Psoas muscle (tissue), 8 donors: ENCODE results near the gene PLA2G4B. TPM values are rescaled to one million over a fixed set of nuclear protein-coding genes. Genes with fewer than 3 reads are reported as not detected.

Experiments
- ATAC-seq, 4 donors: fragments of 200-7000 bp; cut with Tn5 transposase; one replicate each; pipeline ENCODE4 v1.9.1; 2020; ENCODE audit warnings: moderate library complexity in 3 of 4, mild to moderate bottlenecking in 2 of 4
- DNase-seq, 2 donors: peaks; one replicate each; pipeline ENCODE4 v3.0.0-alpha.2; 2020
- H3K27ac ChIP-seq: fragments of 200-600 bp; one replicate; pipeline ENCODE4 v1.8.0; 2022
- H3K27me3 ChIP-seq, 3 donors: fragments of 200-600 bp in 1 of 3; one replicate each; pipeline versions ENCODE4 v1.6.1 to v1.8.0; 2013 to 2022; ENCODE audit warnings: low read length in 2 of 3, mild to moderate bottlenecking in 2 of 3, moderate library complexity in 1 of 3; ENCODE audit not compliant: insufficient read depth in 3 of 3
- H3K36me3 ChIP-seq, 2 donors: fragments of 200-600 bp in 1 of 2; one replicate each; pipeline versions ENCODE4 v1.6.1 to v1.8.0; 2013 to 2022; ENCODE audit warnings: low read depth in 1 of 2, mild to moderate bottlenecking in 1 of 2, moderate library complexity in 1 of 2; ENCODE audit not compliant: insufficient read depth in 1 of 2
- H3K4me1 ChIP-seq: fragments of 200-600 bp; one replicate; pipeline ENCODE4 v1.8.0; 2022
- H3K4me3 ChIP-seq: fragments of 200-600 bp; one replicate; pipeline ENCODE4 v1.8.0; 2022; ENCODE audit warnings: mild to moderate bottlenecking
- H3K9me3 ChIP-seq: fragments of 200-600 bp; one replicate; pipeline ENCODE4 v1.8.0; 2022
- WGBS, 3 donors: extraction: QIAGEN DNeasy Blood & Tissue Kit; methylation state at CpG; one replicate each; pipeline versions ENCODE4 v1.1.6 to v1.1.7; 2013; 5-methylcytosine and 5-hydroxymethylcytosine counted together
- intact Hi-C, 2 donors: fragments of 100-400 bp; cut with DNase I; formaldehyde crosslinking; loops; one replicate each; pipeline versions ENCODE4 v1.11.0 to v1.14.2; 2022
- polyA plus RNA-seq, 3 donors: library from polyadenylated mRNA; stranded (reverse); fragments of 200-250 nt; gene quantifications; one replicate each; pipeline ENCODE4 v1.2.3, GENCODE V29; 2013
- total RNA-seq, 4 donors: library from RNA; stranded (reverse); fragmentation: NEBNext Ultra II Directional in 2 of 4; extraction: Animal tissue kit (Norgen Biotek cat#: 25700) in 2 of 4; gene quantifications; one replicate each; pipeline versions ENCODE4 v1.2.1 to v1.2.4, GENCODE V29; 2021 to 2023
- TF ChIP-seq, protein P1 (sequence below): fragments of 200-600 bp; IDR thresholded peaks from one replicate; pipeline ENCODE4 v1.8.0; 2022; ENCODE audit warnings: antibody characterized with exemption
- donor health status: healthy with polysubstance abuse.
- donor health status: DM: no; HTN: no; CAD: no; lungs with moderate emphysema.
- donor health status: Bipolar disorder and iron deficiency.
- donor health status: healthy.
- donor health status: DM: yes; HTN: yes; CAD: no.
- donor health status: DM: no; HTN: no; CAD: no.
- donor health status: DM: no; HTN: no; CAD: no.
- donor health status: DM: yes; HTN: yes; CAD: no.

Gene PLA2G4B
- total and polyA plus RNA-seq, 7 donors, result 1.1 to 4.3 (median 1.4) TPM

DNA sequence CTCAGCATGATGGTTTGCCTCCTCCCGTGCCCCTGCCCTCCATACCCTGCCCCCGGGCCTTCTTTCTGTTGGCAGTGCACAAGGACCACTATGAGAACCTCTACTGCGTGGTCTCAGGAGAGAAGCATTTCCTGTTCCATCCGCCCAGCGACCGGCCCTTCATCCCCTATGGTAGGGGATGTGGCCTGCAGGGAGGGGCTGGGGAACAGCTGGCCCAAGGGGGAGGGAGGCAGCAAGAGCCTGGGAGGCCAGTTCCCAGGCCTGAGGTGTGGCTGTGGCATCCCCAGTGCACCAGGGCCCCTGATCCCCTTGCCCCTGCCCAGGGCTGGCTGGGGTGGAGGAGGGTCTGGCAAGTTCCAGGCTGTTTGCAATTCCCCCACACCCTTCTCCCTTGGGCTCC is 2.6 kb upstream of the PLA2G4B start:
- no peak overlapping the region for H3K27ac ChIP-seq
- H3K4me1 ChIP-seq, result peaks cover 23% of the 10 kb centered on the region
- WGBS, 3 donors, result 64 to 73% (median 64%) methylated on average over 6 of the region's 6 CpGs
- no peak for ATAC-seq
- intact Hi-C loops, result no loop called here
- TF ChIP-seq, protein P1, sequence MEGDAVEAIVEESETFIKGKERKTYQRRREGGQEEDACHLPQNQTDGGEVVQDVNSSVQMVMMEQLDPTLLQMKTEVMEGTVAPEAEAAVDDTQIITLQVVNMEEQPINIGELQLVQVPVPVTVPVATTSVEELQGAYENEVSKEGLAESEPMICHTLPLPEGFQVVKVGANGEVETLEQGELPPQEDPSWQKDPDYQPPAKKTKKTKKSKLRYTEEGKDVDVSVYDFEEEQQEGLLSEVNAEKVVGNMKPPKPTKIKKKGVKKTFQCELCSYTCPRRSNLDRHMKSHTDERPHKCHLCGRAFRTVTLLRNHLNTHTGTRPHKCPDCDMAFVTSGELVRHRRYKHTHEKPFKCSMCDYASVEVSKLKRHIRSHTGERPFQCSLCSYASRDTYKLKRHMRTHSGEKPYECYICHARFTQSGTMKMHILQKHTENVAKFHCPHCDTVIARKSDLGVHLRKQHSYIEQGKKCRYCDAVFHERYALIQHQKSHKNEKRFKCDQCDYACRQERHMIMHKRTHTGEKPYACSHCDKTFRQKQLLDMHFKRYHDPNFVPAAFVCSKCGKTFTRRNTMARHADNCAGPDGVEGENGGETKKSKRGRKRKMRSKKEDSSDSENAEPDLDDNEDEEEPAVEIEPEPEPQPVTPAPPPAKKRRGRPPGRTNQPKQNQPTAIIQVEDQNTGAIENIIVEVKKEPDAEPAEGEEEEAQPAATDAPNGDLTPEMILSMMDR, result no peak
- no peaks in the 10 kb centered on the region for H3K27me3 ChIP-seq
- H3K4me3 ChIP-seq, result no peak overlapping the region
- H3K9me3 ChIP-seq, result no peaks in the 10 kb centered on the region
- DNase-seq, result no peak
- peaks cover 0 to 31% of the 10 kb centered on the region in 2 donors for H3K36me3 ChIP-seq

DNA sequence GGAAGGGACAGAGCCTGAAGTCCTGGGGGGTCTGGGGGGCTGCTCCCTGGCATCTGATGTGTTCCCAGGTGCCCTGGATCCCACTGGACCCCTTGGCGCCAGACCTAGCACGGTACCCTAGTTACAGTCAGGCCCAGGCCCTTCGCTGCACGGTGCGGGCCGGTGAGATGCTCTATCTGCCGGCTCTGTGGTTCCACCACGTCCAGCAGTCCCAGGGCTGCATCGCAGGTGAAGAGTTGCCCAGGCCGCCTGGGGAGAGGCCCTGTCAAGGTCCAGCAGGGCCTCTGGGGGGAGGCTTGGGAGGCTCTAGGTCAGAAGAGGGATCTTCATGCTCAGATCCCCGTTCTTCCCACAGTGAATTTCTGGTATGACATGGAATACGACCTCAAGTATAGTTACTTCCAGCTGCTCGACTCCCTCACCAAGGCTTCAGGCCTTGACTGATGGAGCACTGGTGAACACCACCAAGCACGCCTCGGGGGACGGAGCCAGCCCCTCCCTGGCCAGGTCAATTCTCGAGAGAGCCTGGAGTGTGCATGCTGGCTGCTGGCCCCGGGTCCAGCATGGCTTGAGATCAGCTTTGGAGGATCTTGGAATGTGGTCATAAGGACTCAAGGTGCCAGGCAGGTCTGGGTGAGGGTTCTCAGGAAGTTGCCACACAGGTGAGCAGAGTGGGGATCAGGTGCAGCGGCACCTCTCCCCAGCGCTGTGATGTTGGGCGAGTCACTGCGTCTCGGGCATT is 1.8 kb upstream of the PLA2G4B start:
- 92 to 95% (median 93%) methylated on average over 23 of the region's 23 CpGs for WGBS, 3 donors
- H3K27ac ChIP-seq, result no peak overlapping the region
- DNase-seq, result no peak
- ATAC-seq, result no peak
- no peaks in the 10 kb centered on the region for H3K27me3 ChIP-seq
- TF ChIP-seq, protein P1, result no peak
- no peak overlapping the region for H3K4me3 ChIP-seq
- intact Hi-C loops, result no loop called here
- H3K36me3 ChIP-seq, result peaks cover 0 to 33% of the 10 kb centered on the region in 2 donors
- H3K4me1 ChIP-seq, result peaks cover 23% of the 10 kb centered on the region
- no peaks in the 10 kb centered on the region for H3K9me3 ChIP-seq

DNA sequence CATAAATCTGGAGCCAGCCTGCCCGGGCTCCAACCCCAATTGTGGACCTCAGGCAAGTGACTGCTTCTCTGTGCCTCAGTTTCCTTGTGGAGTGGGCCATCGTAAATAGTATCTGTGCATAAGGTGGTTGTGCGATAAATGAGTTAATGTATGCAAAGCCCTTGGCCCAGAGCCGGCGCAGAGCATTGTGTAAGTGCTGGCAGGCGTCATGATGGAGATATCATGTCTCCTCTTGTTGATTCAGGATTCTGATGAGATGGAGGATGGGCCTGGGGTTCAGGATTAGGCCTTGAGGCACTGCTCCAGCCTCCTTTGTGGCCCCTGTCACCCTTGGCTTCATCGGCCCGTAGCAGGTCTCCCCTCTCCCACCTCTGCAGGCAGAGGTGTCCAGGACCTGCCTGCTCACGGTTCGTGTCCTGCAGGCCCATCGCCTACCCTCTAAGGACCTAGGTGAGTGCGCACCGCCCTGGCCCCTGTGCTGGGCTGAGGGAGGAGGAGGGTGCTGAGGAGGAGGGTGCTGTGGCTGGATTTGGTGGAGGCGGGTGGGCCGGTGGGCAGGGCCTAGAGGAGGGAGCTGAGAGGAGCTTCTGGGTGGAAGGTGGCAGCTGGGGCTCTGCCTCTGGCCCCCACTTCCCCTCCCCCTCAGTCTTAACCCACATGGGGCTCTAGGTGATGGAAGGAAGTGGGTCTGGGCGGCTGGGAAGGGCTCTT is 1.3 kb downstream of the PLA2G4B start:
- Histone ChIP-seq H3K36me3 (peaks cover 0 to 48% of the 10 kb centered on the region in 2 donors), H3K9me3 (no peaks in the 10 kb centered on the region), H3K27ac (no peak overlapping the region), H3K4me1 (peaks cover 18% of the 10 kb centered on the region), H3K4me3 (no peak overlapping the region), H3K27me3 (no peaks in the 10 kb centered on the region)
- DNase-seq, result no peak
- WGBS, 3 donors, result 93 to 96% (median 95%) methylated on average over 15 to 16 of the region's 16 CpGs
- TF ChIP-seq, protein P1, result no peak
- no peak for ATAC-seq
- intact Hi-C loops, result loop anchor here in 1 of 2 donors (5.0 kb wide), 1 partner anchor 47 kb away; no protein-coding TSS in a partner anchor

DNA sequence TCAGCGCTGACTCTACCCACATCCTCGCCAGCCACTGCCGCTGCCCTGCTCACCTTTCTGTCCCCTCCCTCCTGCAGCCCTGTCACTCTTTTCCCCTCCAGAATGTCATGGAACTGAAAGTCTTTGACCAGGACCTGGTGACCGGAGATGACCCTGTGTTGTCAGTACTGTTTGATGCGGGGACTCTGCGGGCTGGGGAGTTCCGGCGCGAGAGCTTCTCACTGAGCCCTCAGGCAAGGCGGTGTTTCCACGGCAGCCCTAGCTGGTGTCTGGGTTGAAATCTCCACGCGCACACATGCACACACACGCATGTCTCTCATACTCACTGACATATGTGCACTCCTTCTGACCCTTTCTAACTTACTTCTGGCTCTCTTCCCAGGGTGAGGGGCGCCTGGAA is 2.0 kb downstream of the PLA2G4B start:
- peaks cover 18% of the 10 kb centered on the region for H3K4me1 ChIP-seq
- intact Hi-C loops, result loop anchor here in 1 of 2 donors (5.0 kb wide), 1 partner anchor 47 kb away; no protein-coding TSS in a partner anchor
- TF ChIP-seq, protein P1, result no peak
- DNase-seq (no peak), ATAC-seq (no peak)
- no peaks in the 10 kb centered on the region for H3K9me3 ChIP-seq
- H3K27me3 ChIP-seq, result no peaks in the 10 kb centered on the region
- 93 to 96% (median 96%) methylated on average over 15 of the region's 15 CpGs for WGBS, 3 donors
- H3K36me3 ChIP-seq, result peaks cover 0 to 50% of the 10 kb centered on the region in 2 donors
- H3K4me3 ChIP-seq, result no peak overlapping the region
- no peak overlapping the region for H3K27ac ChIP-seq
